H9 (cell line): ENCODE data around the gene PLXNB2. TPM values are rescaled to one million over a fixed set of nuclear protein-coding genes. Genes with fewer than 3 reads are reported as not detected.

Source experiments
- DNase-seq: peaks from one replicate; pipeline ENCODE4 v3.0.0-alpha.2; 2017
- H2AFZ ChIP-seq: one replicate; pipeline ENCODE4 v1.6.1; 2013; ENCODE audit warnings: mild to moderate bottlenecking, low read length, control low read depth, moderate library complexity
- H2AK5ac ChIP-seq: 2 replicates; pipeline ENCODE4 v1.6.1; 2013; ENCODE audit warnings: low read length, control low read depth, mixed read lengths; ENCODE audit not compliant: insufficient read length
- H2BK120ac ChIP-seq: one replicate; pipeline ENCODE4 v1.6.1; 2013; ENCODE audit warnings: low read depth, mild to moderate bottlenecking, low read length, control low read depth, inconsistent platforms; ENCODE audit not compliant: poor library complexity, severe bottlenecking
- H2BK12ac ChIP-seq: 2 replicates; pipeline ENCODE4 v1.6.1; 2013; ENCODE audit warnings: low read length, control low read depth, mixed read lengths, low read depth; ENCODE audit not compliant: insufficient read length
- H2BK15ac ChIP-seq: 2 replicates; pipeline ENCODE4 v1.6.1; 2013; ENCODE audit warnings: low read depth, low read length, control low read depth
- H2BK20ac ChIP-seq: one replicate; pipeline ENCODE4 v1.6.1; 2013; ENCODE audit warnings: low read depth, mild to moderate bottlenecking, low read length, control low read depth, inconsistent platforms; ENCODE audit not compliant: poor library complexity, severe bottlenecking
- H2BK5ac ChIP-seq: 2 replicates; pipeline ENCODE4 v1.6.1; 2013; ENCODE audit warnings: low read length, control low read depth, mixed read lengths; ENCODE audit not compliant: insufficient read length
- H3K14ac ChIP-seq: 2 replicates; pipeline ENCODE4 v1.6.1; 2013; ENCODE audit warnings: low read length, control low read depth; ENCODE audit not compliant: insufficient read depth
- H3K18ac ChIP-seq: 2 replicates; pipeline ENCODE4 v1.6.1; 2013; ENCODE audit warnings: low read depth, mild to moderate bottlenecking, mixed read lengths, low read length, control low read depth; ENCODE audit not compliant: insufficient read length
- H3K23ac ChIP-seq: 2 replicates; pipeline ENCODE4 v1.6.1; 2013; ENCODE audit warnings: low read length, control low read depth, mixed read lengths, low read depth; ENCODE audit not compliant: insufficient read length
- H3K23me2 ChIP-seq: 2 replicates; pipeline ENCODE4 v1.6.1; 2013; ENCODE audit warnings: low read depth, mild to moderate bottlenecking, mixed read lengths, low read length, control low read depth; ENCODE audit not compliant: insufficient read length, poor library complexity, severe bottlenecking
- H3K27ac ChIP-seq: 2 replicates; pipeline ENCODE4 v1.5.1; 2013; ENCODE audit warnings: low read length, control low read depth, mixed read lengths, low read depth; ENCODE audit not compliant: insufficient read length
- H3K27me3 ChIP-seq: 2 replicates; pipeline ENCODE4 v1.6.1; 2013; ENCODE audit warnings: low read length, control low read depth, inconsistent platforms; ENCODE audit not compliant: insufficient read depth
- H3K4ac ChIP-seq: 2 replicates; pipeline ENCODE4 v1.6.1; 2013; ENCODE audit warnings: low read depth, mild to moderate bottlenecking, control low read depth, inconsistent platforms, low read length, moderate library complexity
- H3K4me1 ChIP-seq: 2 replicates; pipeline ENCODE4 v1.6.1; 2013; ENCODE audit warnings: low read length, control low read depth, inconsistent platforms; ENCODE audit not compliant: insufficient read depth
- H3K4me2 ChIP-seq: 2 replicates; pipeline ENCODE4 v1.6.1; 2013; ENCODE audit warnings: low read length, control low read depth, mixed read lengths; ENCODE audit not compliant: insufficient read length, insufficient read depth
- H3K56ac ChIP-seq: 2 replicates; pipeline ENCODE4 v1.6.1; 2013; ENCODE audit warnings: low read depth, mild to moderate bottlenecking, mixed read lengths, low read length, control low read depth; ENCODE audit not compliant: insufficient read length
- H3K79me1 ChIP-seq: 2 replicates; pipeline ENCODE4 v1.6.1; 2013; ENCODE audit warnings: low read depth, mild to moderate bottlenecking, moderate library complexity, low read length, control low read depth, inconsistent platforms; ENCODE audit not compliant: insufficient read depth, poor library complexity, severe bottlenecking
- H3K79me2 ChIP-seq: 2 replicates; pipeline ENCODE4 v1.6.1; 2013; ENCODE audit warnings: low read length, control low read depth, inconsistent platforms; ENCODE audit not compliant: insufficient read depth
- H3K9ac ChIP-seq: 2 replicates; pipeline ENCODE4 v1.6.1; 2013; ENCODE audit warnings: low read length, control low read depth, mixed read lengths; ENCODE audit not compliant: insufficient read length; ENCODE audit errors: extremely low read depth
- H3K9me3 ChIP-seq: one replicate; pipeline ENCODE4 v1.6.1; 2013; ENCODE audit warnings: low read depth, low read length, inconsistent platforms; ENCODE audit not compliant: control insufficient read depth
- H3T11ph ChIP-seq: one replicate; pipeline ENCODE4 v1.6.1; 2013; ENCODE audit warnings: mild to moderate bottlenecking, low read length, control low read depth, inconsistent platforms
- H4K20me1 ChIP-seq: one replicate; pipeline ENCODE4 v1.6.1; 2013; ENCODE audit not compliant: control insufficient read depth, insufficient read length, insufficient read depth
- H4K5ac ChIP-seq: 2 replicates; pipeline ENCODE4 v1.6.1; 2013; ENCODE audit warnings: low read depth, mild to moderate bottlenecking, mixed read lengths, low read length, control low read depth; ENCODE audit not compliant: insufficient read length
- H4K8ac ChIP-seq: replicated peaks from 2 replicates; pipeline ENCODE4 v1.6.1; 2013; ENCODE audit warnings: low read length, control low read depth, mixed read lengths, low read depth; ENCODE audit not compliant: insufficient read length
- H4K91ac ChIP-seq: 2 replicates; pipeline ENCODE4 v1.6.1; 2013; ENCODE audit warnings: low read depth, mild to moderate bottlenecking, moderate library complexity, mixed read lengths, low read length, control low read depth; ENCODE audit not compliant: insufficient read length
- H3K27ac Mint-ChIP-seq, 3 experiments: 2 replicates in 2 of 3; 3 replicates in 1 of 3; pipeline ENCODE4 v1.8.0; 2020 to 2021; ENCODE audit warnings: mixed read lengths in 3 of 3, mild to moderate bottlenecking in 1 of 3, moderate library complexity in 1 of 3
- H3K27me3 Mint-ChIP-seq: 2 replicates; pipeline ENCODE4 v1.8.0; 2021; ENCODE audit warnings: low read depth, mild to moderate bottlenecking, moderate library complexity, mixed read lengths
- H3K36me3 Mint-ChIP-seq, 3 experiments: 2 replicates in 2 of 3; 3 replicates in 1 of 3; pipeline ENCODE4 v1.8.0; 2020 to 2021; ENCODE audit warnings: low read depth in 3 of 3, mixed read lengths in 3 of 3; ENCODE audit not compliant: insufficient read depth in 1 of 3
- H3K4me1 Mint-ChIP-seq, 2 experiments: 2 replicates each; pipeline ENCODE4 v1.8.0; 2020; ENCODE audit warnings: mixed read lengths in 2 of 2
- H3K4me3 Mint-ChIP-seq, 2 experiments: 2 replicates in 1 of 2; 3 replicates in 1 of 2; pipeline ENCODE4 v1.8.0; 2020 to 2021; ENCODE audit warnings: mild to moderate bottlenecking in 2 of 2, mixed read lengths in 2 of 2, moderate library complexity in 1 of 2
- H3K9me3 Mint-ChIP-seq, 2 experiments: 2 replicates in 1 of 2; 3 replicates in 1 of 2; pipeline ENCODE4 v1.8.0; 2020; ENCODE audit warnings: mild to moderate bottlenecking in 2 of 2, mixed read lengths in 2 of 2, moderate library complexity in 1 of 2
- CTCF ChIP-seq: fragments of 200-600 bp; sonication (generic); conservative IDR thresholded peaks from 3 replicates; pipeline ENCODE4 v1.8.0; 2021; ENCODE audit warnings: antibody characterized with exemption, mild to moderate bottlenecking
- WGBS: extraction: QIAGEN DNeasy Blood & Tissue Kit; methylation state at CpG from one replicate; pipeline ENCODE4 v1.1.7; 2013; ENCODE audit warnings: missing lambda C conversion rate, low lambda C conversion rate, mixed read lengths; ENCODE audit not compliant: insufficient read length; ENCODE audit errors: extremely low coverage; 5-methylcytosine and 5-hydroxymethylcytosine counted together
- total RNA-seq: library from RNA; stranded (reverse); gene quantifications from 2 replicates; pipeline ENCODE4 v1.2.1, GENCODE V29; 2021

The PLXNB2 gene
- total RNA-seq, 1 experiment from 2014 or later: 87.6 TPM

- Histone ChIP-seq H3K27me3 (peaks cover 15% of the 10 kb centered on the region; the same call in 1 of the 2 replicates), H2BK15ac (no peak overlapping the region), H3K4me2 (no peak overlapping the region), H4K20me1 (no peaks in the 10 kb centered on the region), H3K14ac (no peak overlapping the region), H3K4me1 (no peaks in the 10 kb centered on the region), H4K5ac (no peak overlapping the region), H3K79me2 (no peaks in the 10 kb centered on the region), H3T11ph (no peak overlapping the region), H2BK5ac (no peak overlapping the region), H2AK5ac (no peak overlapping the region), H3K27ac (no peak overlapping the region), H3K56ac (no peak overlapping the region), H2BK120ac (no peak overlapping the region), H4K91ac (no peak overlapping the region), H4K8ac (no peak overlapping the region), H2AFZ (no peak overlapping the region), H3K23ac (no peak overlapping the region), H3K23me2 (peaks cover 5% of the 10 kb centered on the region), H2BK20ac (no peak overlapping the region), H3K9me3 (no peaks in the 10 kb centered on the region), H3K79me1 (no peaks in the 10 kb centered on the region), H2BK12ac (no peak overlapping the region), H3K4ac (no peak overlapping the region), H3K18ac (no peak overlapping the region), H3K9ac (no peak overlapping the region)
- Mint-ChIP-seq H3K4me1 (peaks cover 2 to 9% of the 10 kb centered on the region in 2 experiments; a peak in 3 of 4 replicates), H3K27ac (no peak overlapping the region), H3K36me3 (peaks cover 0 to 1% (median under 1%) of the 10 kb centered on the region in 3 experiments; a peak in 3 of 7 replicates), H3K9me3 (peaks cover 2 to 3% of the 10 kb centered on the region in 2 experiments; a peak in 2 of 5 replicates), H3K4me3 (no peak overlapping the region), H3K27me3 (peaks cover 73% of the 10 kb centered on the region)
- no peak for TF ChIP-seq CTCF
- no peak for DNase-seq
- WGBS: no CpG with 5 or more reads among the region's 9 CpGs
Measured at GRCh38 chr22:50268655-50269113, 38.8 kb downstream of the PLXNB2 start.
